IPS-20b (cell line): ENCODE results near the gene NAGLU.

Experiments
- H3K27ac ChIP-seq: one replicate; pipeline ENCODE4 v1.5.1; 2013; ENCODE audit warnings: low read length
- H3K27me3 ChIP-seq: 2 replicates; pipeline ENCODE4 v1.6.1; 2013; ENCODE audit warnings: mild to moderate bottlenecking, low read length, inconsistent platforms; ENCODE audit not compliant: insufficient read depth
- H3K36me3 ChIP-seq: 2 replicates; pipeline ENCODE4 v1.6.1; 2013; ENCODE audit warnings: low read depth, mild to moderate bottlenecking, inconsistent platforms, low read length, moderate library complexity; ENCODE audit not compliant: insufficient read depth
- H3K4me1 ChIP-seq: 2 replicates; pipeline ENCODE4 v1.6.1; 2013; ENCODE audit warnings: mild to moderate bottlenecking, control low read depth, inconsistent platforms, low read length, moderate library complexity; ENCODE audit not compliant: insufficient read depth
- H3K4me3 ChIP-seq: 2 replicates; pipeline ENCODE4 v1.5.1; 2013; ENCODE audit warnings: mild to moderate bottlenecking, low read length, inconsistent platforms
- H3K9ac ChIP-seq: 2 replicates; pipeline ENCODE4 v1.6.1; 2013; ENCODE audit warnings: low read depth, mild to moderate bottlenecking, inconsistent platforms, low read length, moderate library complexity
- H3K9me3 ChIP-seq: 2 replicates; pipeline ENCODE4 v1.6.1; 2013; ENCODE audit warnings: mild to moderate bottlenecking, low read depth, low read length, inconsistent platforms; ENCODE audit not compliant: insufficient read depth

NAGLU gene

DNA sequence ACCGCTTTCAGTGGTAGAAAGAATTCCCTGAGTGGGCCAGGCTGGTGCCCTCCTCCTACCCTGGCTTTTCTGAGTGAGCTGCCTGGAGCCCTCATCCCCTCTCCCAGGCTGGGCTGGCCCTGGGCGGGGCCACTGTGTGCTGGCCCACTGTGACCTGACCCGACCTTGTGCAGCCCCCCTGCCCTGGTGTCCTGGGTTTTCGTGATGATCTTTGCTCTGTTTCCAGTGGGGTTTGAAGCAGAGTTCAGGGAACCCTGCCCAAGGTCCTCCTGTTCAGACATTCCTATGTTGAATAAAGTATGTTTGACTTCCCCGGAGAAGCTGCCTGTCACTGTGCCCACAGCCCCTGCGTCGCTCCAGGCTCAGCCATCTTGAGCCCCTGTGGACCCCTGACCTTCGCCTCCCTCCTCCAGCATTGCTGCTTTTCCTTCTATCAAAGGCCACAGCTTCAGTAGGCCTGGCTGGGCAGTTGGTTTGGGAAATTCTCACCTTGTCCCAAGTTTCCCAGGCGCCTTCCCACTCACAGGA lies 13.7 kb upstream of the NAGLU start:
- H3K9me3 ChIP-seq, result no peaks in the 10 kb centered on the region
- no peak overlapping the region for H3K4me3 ChIP-seq
- H3K27me3 ChIP-seq, result no peaks in the 10 kb centered on the region
- H3K27ac ChIP-seq, result no peak overlapping the region
- H3K36me3 ChIP-seq, result peaks cover 13% of the 10 kb centered on the region
- H3K9ac ChIP-seq, result no peak overlapping the region
- peaks cover 19% of the 10 kb centered on the region for H3K4me1 ChIP-seq

DNA sequence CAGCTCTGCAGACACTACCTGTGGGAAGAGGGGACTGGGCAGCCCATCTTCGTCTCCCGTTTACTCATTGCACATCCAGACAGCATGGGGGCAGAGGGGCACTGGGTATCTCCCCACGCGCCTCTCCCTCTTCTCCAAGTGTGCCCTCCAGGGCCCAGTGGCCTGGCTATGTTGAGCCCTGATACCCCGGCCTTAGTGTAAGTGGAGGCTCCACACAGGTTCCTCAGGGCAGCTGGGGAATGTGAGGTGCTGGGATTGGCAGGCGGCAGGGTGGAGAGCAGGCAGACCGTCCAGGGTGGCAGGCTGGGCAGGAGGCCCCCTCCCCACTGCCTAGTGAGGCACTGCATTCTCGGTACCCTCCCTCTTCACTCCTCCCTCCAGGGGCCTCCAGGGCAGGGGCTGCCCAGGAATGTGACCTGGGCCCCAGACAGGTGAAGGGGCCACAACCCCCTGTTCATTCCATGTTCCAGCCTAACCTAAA lies 13.2 kb upstream of the NAGLU start:
- H3K4me1 ChIP-seq, result peaks cover 19% of the 10 kb centered on the region

DNA sequence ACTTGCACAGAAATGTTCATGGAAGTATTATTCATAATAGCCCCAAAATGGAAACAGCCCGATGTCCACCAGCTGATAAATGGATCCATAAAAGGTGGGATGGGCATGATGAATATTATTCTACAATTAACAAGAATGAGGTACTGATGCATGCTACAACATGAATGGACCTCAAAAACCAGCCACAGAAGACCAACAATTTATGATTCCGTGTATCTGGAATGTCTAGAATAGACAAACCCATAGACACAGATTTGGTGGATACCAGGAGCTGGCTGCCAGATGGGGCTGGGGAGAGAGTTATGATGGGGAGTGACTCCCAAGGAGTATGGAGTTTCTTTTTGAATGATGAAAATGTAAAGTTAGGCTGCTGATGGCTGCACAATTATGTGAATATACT lies 10.8 kb upstream of the NAGLU start:
- no peak overlapping the region for H3K4me3 ChIP-seq
- H3K9ac ChIP-seq, result no peak overlapping the region
- H3K36me3 ChIP-seq, result peaks cover 13% of the 10 kb centered on the region
- no peaks in the 10 kb centered on the region for H3K9me3 ChIP-seq
- H3K4me1 ChIP-seq, result peaks cover 7% of the 10 kb centered on the region; the same call in 1 of the 2 replicates
- H3K27me3 ChIP-seq, result no peaks in the 10 kb centered on the region
- H3K27ac ChIP-seq, result no peak overlapping the region

More for the DNA sequence above, 13.2 kb upstream of the NAGLU start:
- Histone ChIP-seq H3K9me3 (no peaks in the 10 kb centered on the region), H3K9ac (no peak overlapping the region), H3K36me3 (peaks cover 13% of the 10 kb centered on the region), H3K4me3 (no peak overlapping the region), H3K27ac (no peak overlapping the region), H3K27me3 (no peaks in the 10 kb centered on the region)

DNA sequence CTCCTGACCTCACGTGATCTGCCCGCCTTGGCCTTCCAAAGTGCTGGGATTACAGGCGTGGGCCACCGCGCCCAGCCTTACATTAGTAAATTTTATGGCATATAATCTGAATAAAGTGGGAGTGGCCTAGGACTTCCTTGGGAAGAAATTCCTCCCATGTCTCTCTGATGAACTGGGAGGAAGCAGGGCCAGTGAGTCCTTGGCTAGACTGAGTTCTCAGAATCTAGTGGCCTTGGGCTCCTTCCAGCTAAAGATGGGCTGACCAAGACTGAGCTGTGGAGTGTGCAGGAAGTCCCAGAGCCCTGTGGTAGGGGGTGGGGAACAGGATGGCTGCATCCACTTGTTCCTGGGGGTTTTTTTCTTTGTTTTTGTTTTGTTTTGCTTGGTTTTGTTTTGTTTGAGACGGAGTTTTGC lies 10.0 kb upstream of the NAGLU start:
- peaks cover 4% of the 10 kb centered on the region; the same call in 1 of the 2 replicates for H3K27me3 ChIP-seq
- no peak overlapping the region for H3K27ac ChIP-seq
- peaks cover 10% of the 10 kb centered on the region for H3K36me3 ChIP-seq
- no peaks in the 10 kb centered on the region for H3K9me3 ChIP-seq
- H3K4me3 ChIP-seq, result no peak overlapping the region
- no peaks in the 10 kb centered on the region; the same call in 1 of the 2 replicates for H3K4me1 ChIP-seq
- H3K9ac ChIP-seq, result no peak overlapping the region

DNA sequence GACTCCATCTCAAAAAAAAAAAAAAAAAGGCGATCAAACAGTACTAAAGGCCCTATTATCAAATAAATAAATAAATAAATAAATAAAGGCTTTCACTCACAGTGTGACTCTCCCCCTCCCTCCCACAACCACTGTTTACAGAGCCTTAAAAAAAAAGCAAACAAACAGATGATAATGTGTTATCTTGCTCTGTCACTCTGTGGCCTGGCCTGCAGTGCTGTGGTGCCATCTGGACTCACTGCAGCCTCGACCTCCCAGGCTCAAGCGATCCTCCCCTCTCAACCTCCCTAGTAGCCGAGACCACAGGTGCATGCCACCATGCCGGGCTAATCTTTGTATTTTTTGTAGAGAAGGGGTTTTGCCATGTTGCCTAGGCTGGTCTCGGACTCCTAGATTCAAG lies 8.1 kb upstream of the NAGLU start:
- H3K4me3 ChIP-seq, result no peak overlapping the region
- H3K9me3 ChIP-seq, result no peaks in the 10 kb centered on the region
- no peak overlapping the region for H3K27ac ChIP-seq
- H3K27me3 ChIP-seq, result peaks cover 12% of the 10 kb centered on the region; the same call in 1 of the 2 replicates
- no peak overlapping the region for H3K9ac ChIP-seq
- H3K4me1 ChIP-seq, result no peaks in the 10 kb centered on the region
- no peaks in the 10 kb centered on the region for H3K36me3 ChIP-seq

DNA sequence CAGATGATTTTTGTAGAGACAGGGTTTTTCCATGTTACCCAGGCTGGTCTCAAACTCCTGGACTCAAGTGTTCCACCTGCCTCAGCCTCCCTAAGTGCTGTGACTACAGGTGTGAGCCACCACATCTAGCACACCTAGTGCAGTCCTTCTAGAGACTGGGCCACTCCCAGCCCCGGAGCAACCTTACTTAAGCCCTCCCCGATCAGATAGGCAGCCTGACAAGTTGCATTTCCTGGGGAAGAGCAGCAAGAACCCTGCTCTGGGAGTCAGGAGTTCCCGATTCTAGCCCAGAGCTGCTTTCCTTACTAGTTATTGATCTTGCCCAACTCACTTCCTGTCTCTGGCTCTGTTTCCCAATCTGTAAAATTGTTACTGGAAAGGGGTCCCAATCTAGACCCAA lies 7.0 kb upstream of the NAGLU start:
- Histone ChIP-seq H3K9ac (no peak overlapping the region), H3K4me1 (no peaks in the 10 kb centered on the region), H3K9me3 (no peaks in the 10 kb centered on the region), H3K27me3 (peaks cover 12% of the 10 kb centered on the region; the same call in 1 of the 2 replicates), H3K36me3 (no peaks in the 10 kb centered on the region), H3K27ac (no peak overlapping the region), H3K4me3 (no peak overlapping the region)

DNA sequence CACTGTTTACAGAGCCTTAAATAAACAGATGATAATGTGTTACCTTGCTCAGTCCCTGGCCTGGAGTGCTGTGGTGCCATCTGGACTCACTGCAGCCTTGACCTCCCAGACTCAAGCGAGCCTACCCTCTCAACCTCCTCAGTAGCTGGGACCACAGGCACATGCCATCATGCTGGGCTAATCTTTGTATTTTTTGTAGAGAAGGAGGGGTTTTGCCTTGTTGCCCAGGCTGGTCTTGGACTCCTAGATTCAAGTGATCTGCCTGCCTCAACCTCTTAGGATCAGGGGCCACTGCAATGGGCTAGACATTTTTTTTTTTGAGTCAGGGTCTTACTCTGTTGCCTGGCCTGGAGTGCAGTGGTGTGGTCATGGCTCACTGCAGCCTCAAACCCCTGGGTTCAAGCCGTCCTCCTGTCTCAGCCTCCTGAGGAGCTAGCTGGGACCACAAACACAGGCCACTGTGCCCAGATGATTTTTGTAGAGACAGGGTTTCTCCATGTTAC lies 5.0 kb upstream of the NAGLU start:
- Histone ChIP-seq H3K9me3 (no peaks in the 10 kb centered on the region), H3K27me3 (peaks cover 12% of the 10 kb centered on the region; the same call in 1 of the 2 replicates), H3K27ac (no peak overlapping the region), H3K4me1 (peaks cover 3% of the 10 kb centered on the region; the same call in 1 of the 2 replicates), H3K4me3 (no peak overlapping the region), H3K9ac (no peak overlapping the region), H3K36me3 (no peaks in the 10 kb centered on the region)

DNA sequence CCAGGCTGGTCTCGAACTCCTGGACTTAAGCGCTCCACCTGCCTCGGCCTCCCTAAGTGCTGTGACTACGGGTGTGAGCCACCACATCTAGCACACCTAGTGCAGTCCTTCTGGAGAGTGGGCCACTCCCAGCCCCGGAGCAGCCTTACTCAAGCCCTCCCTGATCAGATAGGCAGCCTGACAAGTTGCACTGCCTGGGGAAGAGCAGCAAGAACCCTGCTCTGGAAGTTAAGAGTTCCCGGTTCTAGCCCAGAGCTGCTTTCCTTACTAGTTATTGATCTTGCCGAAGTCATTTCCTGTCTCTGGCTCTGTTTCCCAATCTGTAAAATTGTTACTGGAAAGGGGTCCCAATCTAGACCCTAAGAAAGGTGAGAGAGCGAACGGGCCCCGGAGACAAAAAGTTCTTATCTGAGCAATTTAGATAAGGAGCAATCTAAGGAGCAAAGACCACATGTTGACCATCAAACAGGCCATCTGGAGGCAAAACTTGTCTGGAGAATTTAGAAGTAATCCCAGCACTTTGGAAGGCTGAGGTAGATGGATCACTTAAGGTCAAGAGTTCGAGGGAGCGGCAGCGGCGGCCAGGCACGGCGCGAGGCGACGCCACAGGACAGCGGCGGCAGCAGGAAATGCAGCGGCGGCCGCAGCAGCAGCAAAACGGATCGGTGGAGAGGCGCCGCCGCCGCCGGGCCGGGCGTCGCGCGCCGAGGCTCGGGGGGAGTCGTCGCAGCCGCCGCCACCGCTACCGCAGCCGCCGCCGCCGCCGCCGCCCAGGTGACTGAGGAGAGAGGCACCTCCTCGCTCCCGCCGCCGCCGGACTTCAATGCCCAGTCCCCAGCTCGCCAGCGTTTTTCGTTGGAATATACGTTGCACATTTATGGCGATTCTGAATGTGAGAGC lies 4.3 kb upstream of the NAGLU start:
- Histone ChIP-seq H3K36me3 (no peaks in the 10 kb centered on the region), H3K4me1 (peaks cover 3% of the 10 kb centered on the region; the same call in 1 of the 2 replicates), H3K27ac (no peak overlapping the region), H3K27me3 (peaks cover 12% of the 10 kb centered on the region; the same call in 1 of the 2 replicates), H3K9ac (no peak overlapping the region), H3K9me3 (no peaks in the 10 kb centered on the region), H3K4me3 (peak overlapping the region; percentile 60; the same call in 1 of the 2 replicates)

DNA sequence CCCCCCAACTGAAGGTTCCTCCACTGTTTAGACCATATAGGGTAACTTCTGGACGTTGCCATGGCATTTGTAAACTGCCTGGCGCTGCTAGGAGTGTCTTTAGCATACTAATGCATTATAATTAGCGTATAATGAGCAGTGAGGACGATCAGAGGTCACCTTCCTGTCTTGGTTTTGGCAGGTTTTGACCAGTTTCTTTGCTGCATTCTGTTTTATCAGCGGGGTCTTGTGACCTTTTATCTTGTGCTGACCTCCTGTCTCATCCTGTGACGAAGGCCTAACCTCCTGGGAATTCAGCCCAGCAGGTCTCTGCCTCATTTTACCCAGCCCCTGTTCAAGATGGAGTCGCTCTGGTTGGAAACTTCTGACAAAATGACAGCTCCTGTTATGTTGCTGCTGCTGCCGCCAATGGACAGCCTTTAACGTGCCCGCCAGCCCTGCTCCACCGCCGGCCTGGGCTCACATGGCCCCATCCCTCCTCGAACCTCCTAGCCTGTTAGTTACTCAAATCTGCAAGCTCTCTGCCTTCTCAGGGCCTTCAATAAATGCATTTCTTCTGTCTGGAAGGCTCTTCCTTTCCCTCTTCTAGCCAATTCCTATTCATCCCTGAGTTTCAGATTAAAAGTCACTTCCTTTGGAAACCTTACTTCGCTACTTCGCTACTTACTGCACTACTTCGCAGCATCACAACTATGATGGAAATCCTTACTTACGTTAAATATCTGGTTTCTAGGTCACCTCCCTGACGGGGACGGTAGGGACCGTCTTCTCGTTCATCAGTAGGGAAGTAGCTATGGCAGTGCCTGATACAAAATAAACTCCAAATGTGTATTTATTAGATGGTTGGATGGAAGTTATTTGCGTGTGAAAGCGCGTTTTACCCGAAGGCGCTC lies 640 bp upstream of the NAGLU start:
- H3K9ac ChIP-seq, result peak overlapping the region; percentile 56; the same call in 1 of the 2 replicates
- H3K36me3 ChIP-seq, result peaks cover 12% of the 10 kb centered on the region; the same call in 1 of the 2 replicates
- peaks cover 12% of the 10 kb centered on the region; the same call in 1 of the 2 replicates for H3K27me3 ChIP-seq
- peak overlapping the region; percentile 10 for H3K27ac ChIP-seq
- H3K9me3 ChIP-seq, result no peaks in the 10 kb centered on the region
- peak overlapping the region; percentile 89 for H3K4me3 ChIP-seq
- H3K4me1 ChIP-seq, result peaks cover 7% of the 10 kb centered on the region; the same call in 1 of the 2 replicates

DNA sequence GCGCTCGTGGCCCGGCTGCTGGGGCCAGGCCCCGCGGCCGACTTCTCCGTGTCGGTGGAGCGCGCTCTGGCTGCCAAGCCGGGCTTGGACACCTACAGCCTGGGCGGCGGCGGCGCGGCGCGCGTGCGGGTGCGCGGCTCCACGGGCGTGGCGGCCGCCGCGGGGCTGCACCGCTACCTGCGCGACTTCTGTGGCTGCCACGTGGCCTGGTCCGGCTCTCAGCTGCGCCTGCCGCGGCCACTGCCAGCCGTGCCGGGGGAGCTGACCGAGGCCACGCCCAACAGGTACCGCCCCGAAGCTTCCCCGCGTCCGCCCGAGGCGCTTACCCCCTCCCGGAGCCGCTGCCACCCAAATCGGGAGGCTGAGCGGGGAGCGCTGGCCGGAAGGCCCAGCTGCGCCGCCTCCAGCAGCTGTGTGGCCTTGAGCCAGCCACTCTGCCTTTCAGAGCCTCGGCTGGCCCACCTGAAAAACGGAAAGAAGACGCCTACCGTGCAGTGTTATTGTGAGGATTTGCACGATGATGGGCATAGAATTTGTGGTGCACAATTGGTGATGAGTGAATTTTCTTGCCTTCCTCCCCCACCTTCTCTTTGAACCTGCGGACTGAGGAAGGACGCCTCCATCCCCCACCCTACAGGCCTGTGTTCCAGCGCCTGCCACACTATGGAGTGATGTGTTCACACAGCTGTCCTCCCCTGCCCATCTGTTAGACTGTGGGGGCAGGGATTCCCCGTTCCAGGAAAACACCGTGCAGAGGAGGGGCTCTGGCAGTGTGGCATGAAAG lies 523 bp downstream of the NAGLU start:
- no peaks in the 10 kb centered on the region for H3K9me3 ChIP-seq
- H3K9ac ChIP-seq, result peak overlapping the region; percentile 80; the same call in 1 of the 2 replicates
- H3K36me3 ChIP-seq, result peaks cover 20% of the 10 kb centered on the region
- H3K4me1 ChIP-seq, result peaks cover 7% of the 10 kb centered on the region; the same call in 1 of the 2 replicates
- peak overlapping the region; percentile 89 for H3K4me3 ChIP-seq
- H3K27me3 ChIP-seq, result peaks cover 3% of the 10 kb centered on the region; the same call in 1 of the 2 replicates
- no peak overlapping the region for H3K27ac ChIP-seq
